HG03378 (cell line): ENCODE measurements around the gene KRT84.

Source experiments
- ATAC-seq: cut with Tn5 transposase; IDR thresholded peaks from one replicate; pipeline ENCODE4 v1.9.1; 2021; ENCODE audit warnings: mild to moderate bottlenecking, moderate library complexity; ENCODE audit not compliant: unreplicated experiment

Gene KRT84

GRCh38 chr12:52361553-52361952, 23.9 kb downstream of the KRT84 start:
- no peak for ATAC-seq

GRCh38 chr12:52360663-52361271, 24.7 kb downstream of the KRT84 start:
- ATAC-seq: no peak

- no peak for ATAC-seq
Observed at GRCh38 chr12:52360106-52360662, 25.3 kb downstream of the KRT84 start.

GRCh38 chr12:52359621-52360061, 25.8 kb downstream of the KRT84 start:
- ATAC-seq: no peak

- peak; percentile 88 for ATAC-seq
Observed at GRCh38 chr12:52358575-52359350, 26.7 kb downstream of the KRT84 start.

- no peak for ATAC-seq
Observed at GRCh38 chr12:52356762-52357580, 28.5 kb downstream of the KRT84 start.

- no peak for ATAC-seq
Observed at GRCh38 chr12:52356031-52356761, 29.3 kb downstream of the KRT84 start.

GRCh38 chr12:52355176-52355575, 30.3 kb downstream of the KRT84 start:
- ATAC-seq: no peak

GRCh38 chr12:52354200-52354599, 31.3 kb downstream of the KRT84 start:
- no peak for ATAC-seq

GRCh38 chr12:52353766-52354165, 31.7 kb downstream of the KRT84 start:
- ATAC-seq: no peak

GRCh38 chr12:52352951-52353350, 32.5 kb downstream of the KRT84 start:
- ATAC-seq: no peak

GRCh38 chr12:52351196-52352059, 34.0 kb downstream of the KRT84 start:
- no peak for ATAC-seq

- no peak for ATAC-seq
Observed at GRCh38 chr12:52350786-52351185, 34.7 kb downstream of the KRT84 start.

GRCh38 chr12:52350021-52350620, 35.3 kb downstream of the KRT84 start:
- ATAC-seq: no peak

- no peak for ATAC-seq
Observed at GRCh38 chr12:52349196-52349595, 36.3 kb downstream of the KRT84 start.

- no peak for ATAC-seq
Observed at GRCh38 chr12:52347551-52348510, 37.6 kb downstream of the KRT84 start.

GRCh38 chr12:52347016-52347415, 38.4 kb downstream of the KRT84 start:
- ATAC-seq: no peak

- ATAC-seq: no peak
Observed at GRCh38 chr12:52346593-52346992, 38.9 kb downstream of the KRT84 start.
